ENCODE results near the gene SLC26A9.

SLC26A9 gene

GRCh38 chr1:205940710-205941109 lies 2.5 kb downstream of the SLC26A9 start:
- DNase-seq (ENCODE audit: low read depth): no peak
- no peak for TF ChIP-seq CTCF (IDR thresholded peaks at IDR 0.05; ENCODE audit: control insufficient read depth, extremely low read depth, insufficient read depth)
- no peak overlapping the region for H3K4me3 ChIP-seq (ENCODE audit: low read depth, low read length)

- TF ChIP-seq CTCF (IDR thresholded peaks at IDR 0.05; ENCODE audit: control insufficient read depth, extremely low read depth, insufficient read depth): 0 out of 2 replicates have a peak, but pooled peaks have one; percentile 10
- DNase-seq (ENCODE audit: low read depth): peak; percentile 6
- no peak overlapping the region for H3K4me3 ChIP-seq (ENCODE audit: low read depth, low read length)
These were observed 3.4 kb downstream of the SLC26A9 start for GRCh38 chr1:205939690-205940330.

- no peak for TF ChIP-seq CTCF (IDR thresholded peaks at IDR 0.05; ENCODE audit: control insufficient read depth, extremely low read depth, insufficient read depth)
- DNase-seq (ENCODE audit: low read depth): no peak
- no peak overlapping the region for H3K4me3 ChIP-seq (ENCODE audit: low read depth, low read length)
These were observed 4.6 kb downstream of the SLC26A9 start for GRCh38 chr1:205938682-205939081.

- H3K4me3 ChIP-seq (ENCODE audit: low read depth, low read length): no peak overlapping the region
- no peak for TF ChIP-seq CTCF (IDR thresholded peaks at IDR 0.05; ENCODE audit: control insufficient read depth, extremely low read depth, insufficient read depth)
- DNase-seq (ENCODE audit: low read depth): no peak
These were observed 6.2 kb downstream of the SLC26A9 start for GRCh38 chr1:205936846-205937586.

DNA sequence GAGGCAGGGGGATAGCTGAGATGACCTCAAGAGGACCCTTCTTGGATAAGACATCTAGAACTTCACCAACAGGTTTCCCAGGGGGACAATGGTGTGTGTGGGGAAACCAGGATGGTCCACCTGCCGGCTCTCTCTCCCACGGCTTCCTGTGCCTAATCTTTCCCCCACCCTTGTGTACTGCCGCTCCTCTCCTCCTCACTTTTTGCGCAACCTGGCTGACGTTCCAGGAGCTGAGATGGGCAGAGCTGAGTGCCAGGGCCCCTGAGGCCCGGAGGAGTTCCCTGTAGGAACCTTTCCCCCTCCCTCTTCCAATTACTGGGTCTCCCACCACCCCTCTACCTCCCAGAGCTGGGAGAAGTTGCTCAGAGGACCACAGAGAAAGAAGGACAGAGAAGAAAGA lies 6.9 kb downstream of the SLC26A9 start:
- TF ChIP-seq CTCF (IDR thresholded peaks at IDR 0.05; ENCODE audit: control insufficient read depth, extremely low read depth, insufficient read depth): no peak
- DNase-seq (ENCODE audit: low read depth): no peak
- no peak overlapping the region for H3K4me3 ChIP-seq (ENCODE audit: low read depth, low read length)

DNA sequence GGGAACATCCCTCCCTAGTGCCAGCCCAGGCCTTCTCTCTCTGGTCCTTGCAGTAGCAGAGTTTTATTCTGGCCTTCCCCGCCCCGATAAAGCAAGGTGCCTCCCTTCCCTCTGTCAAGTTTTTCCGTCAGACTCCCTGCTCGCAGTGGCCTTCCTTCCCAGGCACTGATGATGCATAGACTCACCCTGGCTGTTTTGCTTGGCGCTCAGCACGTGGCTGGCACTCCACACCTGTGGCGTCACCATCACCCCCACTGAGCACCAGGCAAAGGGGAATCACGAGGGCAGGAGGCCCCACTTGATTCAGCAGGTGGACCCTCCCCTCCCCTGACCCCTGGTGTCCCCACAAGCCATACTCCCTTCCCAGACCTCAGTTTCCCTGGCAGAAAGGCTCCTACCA lies 7.4 kb downstream of the SLC26A9 start:
- no peak for TF ChIP-seq CTCF (IDR thresholded peaks at IDR 0.05; ENCODE audit: control insufficient read depth, extremely low read depth, insufficient read depth)
- H3K4me3 ChIP-seq (ENCODE audit: low read depth, low read length): no peak overlapping the region
- no peak for DNase-seq (ENCODE audit: low read depth)

Measured in LNCaP clone FGC (cell line).